NOMO-1 (cell line): ENCODE results near the gene KDM7A.

Experiments
- DNase-seq, 2 experiments: peaks; one replicate each; lab custom pipeline; 2025; ENCODE audit not compliant: unreplicated experiment in 2 of 2; lab: John Stamatoyannopoulos, UW

KDM7A gene

GRCh38 chr7:140057143-140057535 lies 119.6 kb downstream of the KDM7A start:
- no peak for DNase-seq

DNA sequence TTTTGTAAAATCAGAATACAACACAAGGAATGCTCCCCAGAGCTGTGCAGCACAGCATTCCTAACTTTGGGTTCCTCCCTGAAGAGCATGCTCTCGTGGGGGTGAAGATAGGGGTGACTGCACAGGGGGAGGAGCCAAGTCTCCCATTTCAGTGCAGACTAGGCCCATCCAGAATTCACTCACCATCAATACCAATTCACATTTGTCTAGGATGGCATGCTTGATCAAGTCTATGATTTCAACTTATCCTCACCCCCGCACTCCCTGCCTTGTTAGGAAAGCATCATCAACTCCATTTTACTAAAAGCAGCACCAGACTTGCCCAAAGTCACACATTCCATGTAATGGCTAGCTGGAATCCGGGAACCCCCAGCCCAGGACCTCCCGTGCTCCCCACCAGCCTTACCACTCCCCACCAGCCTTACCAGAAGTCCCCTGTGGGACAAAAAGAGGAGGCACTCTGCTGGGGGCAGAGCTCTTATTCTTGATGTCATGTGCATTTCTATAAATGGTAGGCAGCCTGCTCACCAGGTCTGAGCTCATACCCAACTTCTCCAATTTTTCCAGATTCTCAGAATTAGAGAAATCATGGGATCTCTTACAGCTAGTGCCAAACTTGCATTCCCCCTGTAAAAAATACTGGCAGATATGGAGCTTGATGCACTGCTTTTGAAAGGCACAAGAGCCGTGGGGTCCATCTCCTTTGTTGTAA lies 120.2 kb downstream of the KDM7A start:
- DNase-seq: no peak

- no peak for DNase-seq
Measured at GRCh38 chr7:140055833-140056232, 121.0 kb downstream of the KDM7A start.

- DNase-seq: no peak
Measured at GRCh38 chr7:140054751-140055150, 122.0 kb downstream of the KDM7A start.

- DNase-seq: no peak
Measured at GRCh38 chr7:140053812-140054539, 122.8 kb downstream of the KDM7A start.

- DNase-seq: no peak
Measured at GRCh38 chr7:140051820-140052219, 125.0 kb downstream of the KDM7A start.

DNA sequence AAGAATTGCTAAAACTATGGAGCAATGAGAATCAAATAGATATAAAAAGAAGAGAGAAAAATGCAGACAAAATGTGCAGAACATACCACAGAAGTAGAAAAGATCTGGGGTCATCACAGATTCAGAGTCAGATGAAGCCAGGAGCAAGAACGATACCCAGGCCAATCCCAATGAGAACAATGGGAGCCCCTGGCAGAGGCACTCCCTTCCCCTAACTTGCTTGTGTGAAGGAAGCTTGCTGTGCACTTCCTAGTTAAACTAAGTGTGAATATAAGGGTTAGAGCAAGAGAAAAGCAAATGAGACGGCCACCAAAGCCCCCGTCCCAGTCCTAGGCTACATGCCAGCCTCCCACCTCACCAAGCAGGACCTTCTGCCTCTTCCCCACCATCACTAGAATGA lies 126.7 kb downstream of the KDM7A start:
- DNase-seq: no peak

DNA sequence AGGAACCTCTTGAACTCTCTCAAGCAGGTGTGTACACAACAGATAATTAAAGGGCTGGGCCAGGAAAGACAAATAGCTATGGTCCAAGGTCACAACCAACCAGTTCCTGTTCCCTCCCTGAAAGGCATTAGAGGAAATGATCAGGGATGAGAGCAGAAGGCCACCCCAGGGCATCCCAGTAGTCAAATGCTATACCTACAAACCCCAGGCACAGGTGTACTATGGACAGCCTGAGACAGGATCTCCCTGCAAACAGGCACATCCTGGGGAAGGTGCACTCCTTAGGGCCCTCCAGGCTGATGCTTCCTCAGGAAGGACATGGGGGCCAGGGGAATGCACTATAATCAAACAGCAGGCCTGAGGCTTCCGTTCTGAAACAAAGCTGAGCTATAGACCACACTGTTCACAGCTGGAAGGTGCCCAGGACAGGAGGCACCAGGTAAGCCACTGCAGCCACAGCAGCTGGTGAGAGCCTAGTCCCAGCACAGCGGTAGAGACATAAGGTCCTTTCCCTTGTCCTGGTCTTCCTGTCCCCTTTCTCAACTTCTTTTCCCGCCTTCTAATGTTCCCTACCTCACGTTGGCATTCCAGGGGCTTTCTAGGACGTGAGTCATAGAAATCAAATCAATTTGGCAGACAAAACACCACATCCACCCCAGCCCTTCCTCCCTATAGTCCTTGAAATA lies 127.3 kb downstream of the KDM7A start:
- DNase-seq: no peak

DNA sequence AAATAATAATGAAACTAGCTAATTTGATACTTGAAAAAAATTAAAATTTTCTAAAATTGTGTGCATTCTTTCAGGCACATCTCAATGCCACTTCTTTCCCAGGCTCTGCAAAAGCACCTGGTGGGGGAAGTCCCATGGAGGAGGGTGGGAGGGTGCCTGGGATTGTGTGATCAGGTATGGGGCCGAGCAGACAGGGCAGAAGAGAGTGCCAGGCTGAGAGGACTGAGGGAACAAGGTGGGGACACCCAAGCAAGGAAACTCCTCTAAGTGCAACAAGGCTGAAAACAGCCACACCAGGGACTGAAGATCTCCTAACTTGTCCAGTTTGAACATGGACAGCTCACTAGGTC lies 127.8 kb downstream of the KDM7A start:
- DNase-seq: no peak

DNA sequence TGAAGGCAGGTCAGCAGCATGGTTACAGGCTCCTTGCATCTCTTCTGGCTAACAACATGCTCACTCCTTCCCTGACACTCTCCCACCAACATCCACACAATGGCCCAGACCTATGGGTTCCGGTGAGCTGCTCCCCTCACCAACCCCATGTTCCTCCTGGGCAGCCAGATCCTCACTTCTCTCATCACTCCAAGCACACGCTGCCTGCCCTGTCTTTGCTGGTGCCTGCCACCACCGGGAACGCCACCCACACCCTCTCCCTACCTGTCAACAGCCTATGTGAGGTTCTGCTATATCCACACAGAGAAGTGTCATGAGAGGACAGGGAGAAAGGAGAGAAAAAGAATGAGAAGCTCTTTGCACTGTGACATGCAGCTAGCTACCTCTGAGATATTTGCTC lies 128.6 kb downstream of the KDM7A start:
- DNase-seq: no peak

GRCh38 chr7:140047197-140047596 lies 129.6 kb downstream of the KDM7A start:
- no peak for DNase-seq

DNA sequence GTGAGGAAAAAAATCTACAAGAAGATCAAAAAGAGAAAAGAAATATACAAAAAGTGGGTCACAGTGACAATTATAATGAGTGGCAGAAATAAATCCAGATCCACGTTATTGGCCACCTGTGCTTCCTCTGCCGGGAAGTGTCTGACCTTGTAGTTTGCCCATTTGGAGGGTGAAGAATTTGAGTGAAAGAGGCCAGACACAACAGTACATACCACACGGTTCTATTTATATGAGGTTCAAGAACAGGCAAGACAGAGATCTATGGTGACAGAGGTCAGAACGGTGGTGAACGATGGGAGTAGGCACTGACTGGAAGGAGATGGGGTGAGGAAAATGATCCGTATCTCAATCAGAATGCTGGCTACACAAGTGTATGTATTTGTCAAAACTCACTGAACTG lies 131.1 kb downstream of the KDM7A start:
- no peak for DNase-seq

GRCh38 chr7:140044251-140044650 lies 132.5 kb downstream of the KDM7A start:
- no peak for DNase-seq

DNA sequence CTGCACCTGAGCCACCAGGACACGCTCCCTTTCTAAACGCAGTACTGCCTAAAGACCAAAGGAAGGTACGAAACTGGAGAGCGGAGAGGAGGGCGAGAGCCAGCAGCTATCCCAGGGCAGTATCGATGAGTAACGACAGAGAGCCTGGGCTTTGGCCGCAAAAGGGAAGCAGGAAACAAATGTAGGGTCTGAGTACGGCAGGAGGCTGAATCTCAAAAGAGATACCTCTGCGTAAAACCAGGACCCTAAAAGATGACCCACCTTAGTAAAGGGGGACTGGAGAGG lies 134.5 kb downstream of the KDM7A start:
- no peak for DNase-seq

- peak in 1 of 2 experiments; percentile 7 for DNase-seq
Measured at GRCh38 chr7:140041659-140042385, 135.0 kb downstream of the KDM7A start.

DNA sequence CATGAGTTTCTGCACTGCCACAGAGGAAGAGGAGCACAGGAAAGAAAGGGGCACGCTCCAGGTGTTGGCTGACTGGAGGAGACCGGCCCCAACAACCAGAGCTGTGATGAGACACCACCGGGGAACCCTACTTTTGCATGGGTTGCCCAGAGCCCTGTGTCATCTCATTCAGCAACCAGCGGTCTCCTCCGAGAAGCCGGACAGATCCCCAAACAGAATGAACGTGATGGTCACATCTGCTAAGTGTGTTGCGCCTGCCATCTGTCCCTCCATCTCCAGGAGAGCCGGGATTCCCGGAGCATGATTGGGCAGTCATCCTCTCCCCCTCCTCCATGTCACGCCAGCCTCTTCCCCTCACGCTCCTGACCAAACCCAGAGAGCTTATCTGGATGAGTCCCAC lies 136.9 kb downstream of the KDM7A start:
- DNase-seq: no peak

- no peak for DNase-seq
Measured at GRCh38 chr7:140039066-140039465, 137.7 kb downstream of the KDM7A start.

- DNase-seq: peak in 1 of 2 experiments; percentile 24
Measured at GRCh38 chr7:140036224-140036962, 140.4 kb downstream of the KDM7A start.

- no peak for DNase-seq
Measured at GRCh38 chr7:140035400-140036223, 141.2 kb downstream of the KDM7A start.
